GM19372 (cell line): Measurements from ENCODE around the gene SP140L.
"Not testable (repeated sequence)": the region's sequence is repeated elsewhere in the genome, so short reads cannot be mapped to it uniquely, and the experiment has no call there.

Experiments used
- ATAC-seq: cut with Tn5 transposase; IDR thresholded peaks from one replicate; pipeline ENCODE4 v1.9.1; 2021; ENCODE audit warnings: mild to moderate bottlenecking, low read depth, moderate library complexity; ENCODE audit not compliant: unreplicated experiment

Gene SP140L

GRCh38 chr2:230322561-230323384, 4.2 kb upstream of the SP140L start:
- ATAC-seq: no peak

DNA sequence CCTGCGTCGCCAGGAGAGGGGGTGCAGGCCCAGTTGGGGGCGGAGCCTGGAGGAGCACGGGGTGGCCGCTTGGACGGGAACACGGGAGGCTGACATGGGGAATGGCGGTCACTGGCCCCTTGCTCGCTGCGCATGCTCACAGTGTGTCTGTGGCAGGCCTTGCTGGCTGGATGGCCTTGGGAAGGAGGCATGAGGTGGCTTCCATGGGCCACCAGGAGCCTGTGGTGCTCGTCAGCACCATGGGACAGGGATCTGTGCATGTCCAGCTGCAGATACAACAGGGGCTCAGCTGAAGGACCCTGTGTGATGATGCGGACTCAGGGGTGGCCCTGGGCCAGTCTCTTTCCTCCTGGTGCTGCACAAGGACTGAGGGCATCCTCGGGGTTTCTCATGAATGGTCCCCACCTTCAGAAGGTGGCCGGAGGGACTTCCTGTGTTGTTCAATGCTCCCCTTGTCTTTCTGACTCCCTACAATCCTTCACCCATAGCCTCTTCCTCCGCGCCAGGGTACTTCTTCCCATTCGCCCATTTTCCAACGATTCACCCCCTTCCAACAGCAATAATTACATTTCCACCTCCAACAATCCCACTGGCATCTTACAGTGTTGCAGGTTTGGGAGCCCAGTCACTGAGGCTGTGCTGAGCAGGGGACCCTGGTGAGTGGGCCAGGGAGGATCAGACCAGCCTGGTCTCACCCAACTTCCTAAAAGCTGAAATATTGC, 3.4 kb upstream of the SP140L start:
- no peak for ATAC-seq

- no peak for ATAC-seq
Observed at GRCh38 chr2:230324503-230324902, 2.5 kb upstream of the SP140L start.

GRCh38 chr2:230325316-230326243, 1.4 kb upstream of the SP140L start:
- no peak for ATAC-seq

- peak; percentile 56 for ATAC-seq
Observed at GRCh38 chr2:230327418-230328154, 593 bp downstream of the SP140L start.

DNA sequence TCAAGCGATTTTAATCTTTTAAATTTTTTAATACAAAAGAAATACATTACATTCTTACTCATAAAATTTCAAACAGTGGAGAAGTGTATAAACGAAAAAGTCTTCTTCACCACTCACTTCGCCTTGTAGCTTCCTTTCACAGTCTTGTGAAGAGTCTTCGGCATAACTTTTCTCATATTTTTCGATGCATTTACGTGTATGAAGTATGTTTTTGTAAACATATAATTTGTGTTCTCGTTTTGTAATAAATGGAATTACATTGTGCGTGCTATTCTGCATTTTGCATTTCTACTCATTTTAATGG, 1.1 kb downstream of the SP140L start:
- no peak for ATAC-seq

GRCh38 chr2:230329946-230330605, 3.1 kb downstream of the SP140L start:
- no peak for ATAC-seq

GRCh38 chr2:230330725-230331124, 3.7 kb downstream of the SP140L start:
- no peak for ATAC-seq

GRCh38 chr2:230335461-230335863, 8.5 kb downstream of the SP140L start:
- ATAC-seq: no peak

DNA sequence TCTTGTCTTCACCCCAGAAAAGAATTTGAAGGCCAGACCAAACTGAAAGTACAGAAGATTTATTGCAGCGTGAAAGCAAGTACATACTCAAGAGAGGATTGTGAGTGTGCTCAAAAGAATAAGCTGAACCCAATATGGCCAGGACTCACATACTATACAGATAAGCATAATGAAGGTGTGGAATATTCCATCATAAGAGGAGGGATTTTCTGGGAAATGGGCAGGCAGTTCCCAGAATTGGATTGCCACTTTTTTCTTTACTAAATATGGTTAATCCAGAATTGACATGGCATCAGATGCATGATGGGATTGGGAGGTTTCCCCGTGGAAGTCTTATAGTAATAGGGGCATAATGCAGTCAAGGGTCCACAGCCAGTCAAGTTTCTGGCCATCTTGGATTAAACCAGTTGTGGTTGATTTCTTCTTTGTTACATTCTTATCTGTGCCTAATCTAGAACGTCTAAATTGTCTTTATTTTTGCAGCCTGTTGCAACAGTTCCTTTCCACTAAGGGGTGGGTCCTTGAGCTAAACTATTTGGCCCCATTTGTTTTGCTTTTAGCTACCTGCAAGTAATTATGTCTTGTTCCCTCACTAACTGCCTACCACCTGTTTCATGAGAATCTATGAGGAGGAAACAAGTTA, 9.0 kb downstream of the SP140L start:
- no peak for ATAC-seq

DNA sequence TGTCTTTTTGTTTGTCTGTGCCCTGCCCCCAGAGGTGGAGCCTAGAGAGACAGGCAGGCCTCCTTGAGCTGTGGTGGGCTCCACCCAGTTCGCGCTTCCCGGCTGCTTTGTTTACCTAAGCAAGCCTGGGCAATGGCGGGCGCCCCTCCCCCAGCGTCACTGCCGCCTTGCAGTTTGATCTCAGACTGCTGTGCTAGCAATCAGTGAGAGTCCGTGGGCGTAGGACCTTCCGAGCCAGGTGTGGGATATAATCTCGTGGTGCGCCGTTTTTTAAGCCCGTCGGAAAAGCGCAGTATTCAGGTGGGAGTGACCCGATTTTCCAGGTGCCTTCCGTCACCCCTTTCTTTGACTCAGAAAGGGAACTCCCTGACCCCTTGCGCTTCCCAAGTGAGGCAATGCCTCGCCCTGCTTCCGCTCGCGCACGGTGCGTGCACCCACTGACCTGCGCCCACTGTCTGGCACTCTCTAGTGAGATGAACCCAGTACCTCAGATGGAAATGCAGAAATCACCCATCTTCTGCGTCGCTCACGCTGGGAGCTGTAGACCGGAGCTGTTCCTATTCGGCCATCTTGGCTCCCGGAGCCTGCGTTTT, 15.0 kb downstream of the SP140L start:
- ATAC-seq: not testable (repeated sequence)

GRCh38 chr2:230343041-230343624, 16.1 kb downstream of the SP140L start:
- ATAC-seq: not testable (repeated sequence)

GRCh38 chr2:230343747-230344146, 16.8 kb downstream of the SP140L start:
- ATAC-seq: no peak

DNA sequence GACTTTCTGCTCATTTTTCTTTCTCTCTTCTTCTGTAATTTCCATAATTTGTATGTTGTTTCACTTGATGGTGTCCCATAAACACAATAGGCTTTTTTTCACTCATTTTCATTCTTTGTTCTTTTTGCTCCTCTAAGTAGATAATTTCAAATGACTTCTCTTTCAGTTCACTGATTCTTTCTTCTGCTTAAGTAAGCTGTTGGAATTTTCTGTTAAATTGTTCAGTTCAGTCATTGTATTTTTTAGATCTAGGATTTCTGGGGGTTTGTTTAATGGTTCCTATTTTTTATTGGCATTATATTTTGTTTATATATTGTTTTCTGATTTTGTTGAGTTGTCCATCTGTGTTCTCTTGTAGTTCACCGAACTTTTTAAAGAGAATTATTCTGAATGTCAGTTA, 19.5 kb downstream of the SP140L start:
- no peak for ATAC-seq

- no peak for ATAC-seq
Observed at GRCh38 chr2:230346921-230347533, 20.0 kb downstream of the SP140L start.

GRCh38 chr2:230347659-230348305, 20.8 kb downstream of the SP140L start:
- no peak for ATAC-seq

DNA sequence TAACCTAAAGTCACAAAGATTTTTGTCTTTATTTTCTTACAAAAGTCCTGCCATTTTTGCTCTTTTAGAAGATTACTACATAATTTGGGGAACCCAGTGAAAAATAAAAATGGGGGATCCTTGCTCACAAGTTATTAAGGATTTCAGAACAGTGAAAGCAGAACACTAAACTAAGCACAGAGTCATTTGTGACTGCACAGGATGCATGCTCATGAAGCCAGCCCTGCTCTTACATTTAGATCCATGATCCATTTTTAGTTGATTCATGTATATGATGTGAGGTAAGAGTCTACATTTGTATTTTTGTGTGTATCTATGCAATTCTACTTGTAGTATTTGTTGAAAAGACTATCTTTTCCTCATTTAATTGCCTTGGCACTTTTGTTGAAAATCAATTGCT, 21.8 kb downstream of the SP140L start:
- no peak for ATAC-seq

DNA sequence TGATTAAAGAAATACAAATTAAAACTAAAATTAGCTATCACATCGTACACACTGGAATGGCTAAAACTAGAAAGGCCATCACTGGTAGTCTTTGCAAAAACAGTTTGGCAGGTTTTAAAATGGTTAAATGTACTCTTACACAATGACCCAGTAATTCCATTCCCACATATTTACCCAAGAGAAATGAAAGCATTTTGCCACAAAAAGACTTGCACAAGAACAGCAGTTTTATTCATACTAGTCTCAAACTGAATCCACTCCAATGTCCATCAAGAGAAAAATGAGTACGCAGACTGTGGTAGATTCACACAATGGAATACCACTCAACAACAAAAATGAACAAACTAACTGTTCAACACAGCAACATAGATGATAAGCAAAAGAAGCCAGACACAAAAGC, 29.1 kb downstream of the SP140L start:
- no peak for ATAC-seq
